DOHH2 (cell line): ENCODE data around the gene STMN3.
"Not testable (repeated sequence)": the region's sequence is repeated elsewhere in the genome, so short reads cannot be mapped to it uniquely, and the experiment has no call there.

ENCODE experiments used
- CTCF ChIP-seq: fragments of 200-600 bp; sonication (generic); IDR thresholded peaks from one replicate; pipeline ENCODE4 v1.5.1; 2014; ENCODE audit warnings: antibody characterized with exemption, mild to moderate bottlenecking, low read depth, low read length; ENCODE audit not compliant: poor library complexity, severe bottlenecking
- EZH2phosphoT487 ChIP-seq: fragments of 200-600 bp; sonication (generic); IDR thresholded peaks from 2 replicates; pipeline ENCODE4 v1.6.1; 2017; ENCODE audit warnings: borderline replicate concordance, mild to moderate bottlenecking, antibody characterized with exemption, low read length, moderate library complexity, mixed read lengths

- TF ChIP-seq CTCF, EZH2phosphoT487: not testable (repeated sequence)
These were observed 22.3 kb downstream of the STMN3 start for GRCh38 chr20:63630956-63631355.
